GM23338 (cell line): ENCODE measurements around the gene FBXL17. TPM values are rescaled to one million over a fixed set of nuclear protein-coding genes. Genes with fewer than 3 reads are reported as not detected.

Source experiments
- ATAC-seq: fragments of 200-7000 bp; cut with Tn5 transposase; 3 replicates; pipeline ENCODE4 v1.9.1; 2020
- DNase-seq: peaks from one replicate; pipeline ENCODE4 v3.0.0-alpha.2; 2015; ENCODE audit warnings: low spot score
- H2AFZ ChIP-seq: fragments of 200-600 bp; sonication (generic); 2 replicates; pipeline ENCODE4 v1.8.0; 2016; ENCODE audit warnings: antibody characterized with exemption, mild to moderate bottlenecking, moderate library complexity
- H3F3A ChIP-seq: fragments of 200-600 bp; sonication (generic); replicated peaks from 2 replicates; pipeline ENCODE4 v1.8.0; 2017; ENCODE audit warnings: antibody characterized with exemption, mixed run types, low read depth
- H3K27ac ChIP-seq: fragments of 200-600 bp; sonication (generic); 2 replicates; pipeline ENCODE4 v1.6.1; 2016; ENCODE audit warnings: low read depth
- H3K27me3 ChIP-seq: fragments of 200-600 bp; sonication (generic); 2 replicates; pipeline ENCODE4 v1.8.0; 2016; ENCODE audit warnings: mild to moderate bottlenecking, mixed run types, moderate library complexity; ENCODE audit not compliant: insufficient read depth
- H3K36me3 ChIP-seq: fragments of 200-600 bp; sonication (generic); 2 replicates; pipeline ENCODE4 v1.8.0; 2016; ENCODE audit warnings: mild to moderate bottlenecking; ENCODE audit not compliant: insufficient read depth
- H3K4me1 ChIP-seq: fragments of 200-600 bp; sonication (generic); 2 replicates; pipeline ENCODE4 v1.8.0; 2016; ENCODE audit warnings: mild to moderate bottlenecking, moderate library complexity; ENCODE audit not compliant: insufficient read depth
- H3K4me2 ChIP-seq: fragments of 200-600 bp; sonication (generic); 2 replicates; pipeline ENCODE4 v1.7.1; 2017; ENCODE audit warnings: mixed run types
- H3K4me3 ChIP-seq: fragments of 200-600 bp; sonication (generic); 2 replicates; pipeline ENCODE4 v1.6.1; 2016; ENCODE audit warnings: mixed run types
- H3K79me2 ChIP-seq: fragments of 200-600 bp; sonication (generic); replicated peaks from 2 replicates; pipeline ENCODE4 v1.8.0; 2017; ENCODE audit warnings: mild to moderate bottlenecking; ENCODE audit not compliant: insufficient read depth
- H3K9me2 ChIP-seq: fragments of 200-600 bp; sonication (generic); 2 replicates; pipeline ENCODE4 v1.8.0; 2017; ENCODE audit not compliant: insufficient read depth
- H4K20me1 ChIP-seq: fragments of 200-600 bp; sonication (generic); replicated peaks from 2 replicates; pipeline ENCODE4 v1.8.0; 2017; ENCODE audit warnings: mild to moderate bottlenecking; ENCODE audit not compliant: insufficient read depth
- H3K27ac Mint-ChIP-seq: 2 replicates; pipeline ENCODE4 v1.8.0; 2020; ENCODE audit warnings: inconsistent platforms, mild to moderate bottlenecking, moderate library complexity, mixed read lengths
- H3K27me3 Mint-ChIP-seq: 3 replicates; pipeline ENCODE4 v1.8.0; 2022; ENCODE audit warnings: low read depth, mild to moderate bottlenecking, moderate library complexity, mixed read lengths, inconsistent platforms; ENCODE audit not compliant: insufficient read depth, poor library complexity
- H3K36me3 Mint-ChIP-seq: 3 replicates; pipeline ENCODE4 v1.8.0; 2021; ENCODE audit warnings: low read depth, mild to moderate bottlenecking, inconsistent platforms, moderate library complexity, mixed read lengths
- H3K4me1 Mint-ChIP-seq: 3 replicates; pipeline ENCODE4 v1.8.0; 2020; ENCODE audit warnings: mild to moderate bottlenecking, inconsistent platforms, mixed read lengths
- H3K4me3 Mint-ChIP-seq: 3 replicates; pipeline ENCODE4 v1.8.0; 2021; ENCODE audit warnings: moderate library complexity, mild to moderate bottlenecking, inconsistent platforms, mixed read lengths
- H3K9me3 Mint-ChIP-seq: 3 replicates; pipeline ENCODE4 v1.8.0; 2020; ENCODE audit warnings: moderate library complexity, mild to moderate bottlenecking, inconsistent platforms, mixed read lengths
- CREB1 ChIP-seq: fragments of 250-450 bp; sonication (Bioruptor Pico); IDR thresholded peaks from 2 replicates; pipeline ENCODE4 v1.5.0; 2020; ENCODE audit warnings: low read depth, mild to moderate bottlenecking, moderate library complexity
- CTCF ChIP-seq, 2 experiments: fragments of 200-600 bp in 1 of 2; sonication (generic) in 1 of 2; conservative IDR thresholded peaks; 2 replicates each; pipeline versions ENCODE4 v1.5.1 to v1.6.1; 2016 to 2017; ENCODE audit warnings: antibody characterized with exemption in 2 of 2, low read depth in 2 of 2, mild to moderate bottlenecking in 2 of 2, moderate library complexity in 1 of 2
- ETS1 ChIP-seq: IDR thresholded peaks from 2 replicates; pipeline ENCODE4 v1.6.1; 2016; ENCODE audit warnings: antibody characterized with exemption
- EZH2 ChIP-seq: fragments of 200-600 bp; sonication (generic); IDR thresholded peaks from one replicate; pipeline ENCODE4 v1.8.0; 2017; ENCODE audit warnings: antibody characterized with exemption, mild to moderate bottlenecking, low read depth; ENCODE audit not compliant: unreplicated experiment
- EZH2phosphoT487 ChIP-seq: fragments of 200-600 bp; sonication (generic); IDR thresholded peaks from one replicate; pipeline ENCODE4 v1.8.1; 2018; ENCODE audit warnings: antibody characterized with exemption; ENCODE audit not compliant: unreplicated experiment
- JUNB ChIP-seq: IDR thresholded peaks from one replicate; pipeline ENCODE4 v1.6.1; 2016; ENCODE audit warnings: antibody characterized with exemption; ENCODE audit not compliant: unreplicated experiment
- NANOG ChIP-seq: IDR thresholded peaks from 2 replicates; pipeline ENCODE4 v1.6.1; 2016; ENCODE audit warnings: antibody characterized with exemption, borderline replicate concordance
- POLR2AphosphoS5 ChIP-seq: IDR thresholded peaks from 2 replicates; pipeline ENCODE4 v1.6.1; 2016; ENCODE audit warnings: antibody characterized with exemption, low read depth
- REST ChIP-seq: IDR thresholded peaks from one replicate; pipeline ENCODE4 v1.6.1; 2018; ENCODE audit warnings: antibody characterized with exemption; ENCODE audit not compliant: unreplicated experiment
- STAT1 ChIP-seq: IDR thresholded peaks from one replicate; pipeline ENCODE4 v1.6.1; 2016; ENCODE audit warnings: antibody characterized with exemption; ENCODE audit not compliant: unreplicated experiment
- ZNF114 ChIP-seq: fragments of 250-450 bp; sonication (Bioruptor Pico); IDR thresholded peaks from 2 replicates; pipeline ENCODE4 v1.5.0; 2020; ENCODE audit warnings: mild to moderate bottlenecking, moderate library complexity
- ZNF331 ChIP-seq: fragments of 250-450 bp; sonication (Bioruptor Pico); IDR thresholded peaks from 2 replicates; pipeline ENCODE4 v1.5.0; 2020; ENCODE audit warnings: low read depth, mild to moderate bottlenecking, moderate library complexity
- ZNF462 ChIP-seq: fragments of 250-450 bp; sonication (Bioruptor Pico); IDR thresholded peaks from 2 replicates; pipeline ENCODE4 v1.5.0; 2020; ENCODE audit warnings: mild to moderate bottlenecking, moderate library complexity
- polyA plus RNA-seq: library from polyadenylated mRNA; unstranded; fragments of >200 nt; fragmentation: Nextera tagmentation; extraction: Ambion mirVana; gene quantifications from 2 replicates; pipeline ENCODE4 v1.2.1, GENCODE V29; 2016
- total RNA-seq: library from RNA; depleted of rRNA; stranded (reverse); fragments of >200 nt; shearing (Covaris generic); gene quantifications from 2 replicates; pipeline ENCODE4 v1.2.3, GENCODE V29; 2014

Gene FBXL17
- total and polyA plus RNA-seq, 2 experiments from 2014 or later, result 2.0 to 2.7 TPM

GRCh38 chr5:107968406-107968843 is 413.5 kb downstream of the FBXL17 start (continued):
- no peak for TF ChIP-seq ETS1
- no peak for TF ChIP-seq JUNB

GRCh38 chr5:107966201-107966600 is 415.7 kb downstream of the FBXL17 start:
- DNase-seq (no peak), ATAC-seq (no peak)
- Mint-ChIP-seq H3K36me3 (no peaks in the 10 kb centered on the region), H3K27ac (0 out of 2 replicates have a peak overlapping the region, but pooled peaks have one; percentile 79), H3K4me1 (peaks cover 18% of the 10 kb centered on the region), H3K27me3 (peaks cover 3% of the 10 kb centered on the region), H3K4me3 (no peak overlapping the region; the same call in 2 of the 3 replicates), H3K9me3 (no peaks in the 10 kb centered on the region)
- Histone ChIP-seq H3K4me3 (no peak overlapping the region; the same call in 1 of the 2 replicates), H3K9me2 (no peaks in the 10 kb centered on the region), H3K4me2 (peak overlapping the region; percentile 60), H3F3A (no peaks in the 10 kb centered on the region), H2AFZ (peak overlapping the region; percentile 70; the same call in 1 of the 2 replicates), H3K4me1 (peaks cover 26% of the 10 kb centered on the region), H3K27me3 (no peaks in the 10 kb centered on the region), H4K20me1 (no peaks in the 10 kb centered on the region), H3K79me2 (no peaks in the 10 kb centered on the region), H3K36me3 (no peaks in the 10 kb centered on the region), H3K27ac (no peak overlapping the region)
- no peak for TF ChIP-seq ZNF331 (CRISPR knock-in tag)
- no peak for TF ChIP-seq POLR2AphosphoS5
- no peak for TF ChIP-seq NANOG
- TF ChIP-seq EZH2phosphoT487, result no peak
- TF ChIP-seq STAT1, result no peak
- no peak for TF ChIP-seq CTCF (conservative IDR thresholded peaks at IDR 0.05; ENCODE audit: low read depth in 2 of 2)
- TF ChIP-seq REST, result no peak
- no peak for TF ChIP-seq EZH2
- TF ChIP-seq JUNB, result no peak
- no peak for TF ChIP-seq CREB1 (CRISPR knock-in tag)
- no peak for TF ChIP-seq ZNF114 (CRISPR knock-in tag)
- no peak for TF ChIP-seq ZNF462 (CRISPR knock-in tag)
